Measurements from ENCODE around the gene CENPK. TPM values are rescaled to one million over a fixed set of nuclear protein-coding genes. Genes with fewer than 3 reads are reported as not detected.

Gene CENPK
- total and polyA plus RNA-seq, 9 of the 15 experiments (the other 6 are each of a cell fraction or from before 2014, with no cell fraction given) = 30.8 to 134 (median 69.0) TPM

DNA sequence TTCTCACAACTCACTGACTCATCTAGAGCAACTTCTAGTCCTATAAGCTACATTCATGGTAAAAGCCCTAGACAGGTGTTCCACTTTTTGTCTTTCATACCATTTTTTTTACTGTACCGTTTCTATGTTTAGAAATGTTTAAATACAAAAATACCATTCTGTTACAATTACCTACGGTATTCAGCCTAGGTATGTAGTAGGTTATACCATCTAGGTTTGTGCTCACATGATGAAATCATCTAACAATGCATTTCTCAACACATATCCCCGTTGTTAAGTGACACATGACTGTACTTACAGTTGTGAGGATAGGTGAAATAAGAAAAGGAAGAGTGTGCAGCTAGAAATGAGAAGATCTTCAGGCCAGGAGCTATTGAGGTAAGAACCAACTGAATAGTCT, 6.2 kb downstream of the CENPK start:
- no peak for TF ChIP-seq MAFK (IDR thresholded peaks at IDR 0.05; ENCODE audit: low read length)
- TF ChIP-seq CEBPG (CRISPR knock-in tag; IDR thresholded peaks at IDR 0.05) = no peak
- TF ChIP-seq CEBPG (tag; conservative IDR thresholded peaks at IDR 0.05 in 1 of 2, IDR thresholded peaks at IDR 0.05 in 1 of 2) = peak in 1 of 2 experiments; percentile 55; a peak in 1 of 4 replicates
- no peak for TF ChIP-seq RHOXF2B (CRISPR knock-in tag; conservative IDR thresholded peaks at IDR 0.05)
- no peak for TF ChIP-seq ARID2 (IDR thresholded peaks at IDR 0.05)
- H3K9me3 ChIP-seq (replicated peaks; ENCODE audit: control insufficient read depth, insufficient read depth, low read depth, low read length) = no peaks in the 10 kb centered on the region
- H3K4me2 ChIP-seq (ENCODE audit: insufficient read depth, low read length) = no peak overlapping the region
- H4K20me1 ChIP-seq (replicated peaks; ENCODE audit: control insufficient read depth, insufficient read depth, low read length) = peaks cover 5% of the 10 kb centered on the region; the same call in 1 of the 2 replicates
- POLR2A ChIA-PET = interaction anchor here (1.6 to 1.8 kb wide), 2 partner anchors 11 to 21 kb away, joined by 6 to 7 read pairs; no protein-coding TSS in a partner anchor
- H2AFZ ChIP-seq (ENCODE audit: low read depth, low read length) = no peak overlapping the region
- H3K27me3 ChIP-seq (ENCODE audit: control insufficient read depth in 2 of 2, insufficient read depth in 2 of 2, low read length in 2 of 2) = no peaks in the 10 kb centered on the region
- no peak overlapping the region for H3K27ac ChIP-seq (ENCODE audit: extremely low read depth, low read depth, low read length)
- H3K79me2 ChIP-seq (ENCODE audit: control insufficient read depth, insufficient read depth, low read length) = peaks cover 26% of the 10 kb centered on the region
- intact Hi-C loops (cut with micrococcal nuclease) (no loop called here), in situ Hi-C loops (cut with MboI) (no loop called here)
- BruUV-seq (replicated peaks) = no TSS peak
- DNase-seq (ENCODE audit: extremely low read depth in 1 of 4, low spot score in 3 of 4) = no peak
- H3K9ac ChIP-seq (ENCODE audit: insufficient read depth in 1 of 2, low read depth in 2 of 2, low read length in 2 of 2) = no peak overlapping the region
- no peak for FAIRE-seq
- no peaks in the 10 kb centered on the region; a peak in 1 of 5 replicates for H3K4me1 ChIP-seq (replicated peaks in 1 of 2; ENCODE audit: control insufficient read depth in 2 of 2, insufficient read depth in 2 of 2, low read length in 2 of 2)
- 90% methylated on average over 3 of the region's 3 CpGs for WGBS (ENCODE audit: insufficient coverage, low coverage, missing lambda C conversion rate)
- H3K36me3 ChIP-seq (ENCODE audit: control insufficient read depth, insufficient read depth, low read length) = peaks cover 73% of the 10 kb centered on the region
- CTCF ChIA-PET (ENCODE audit: low intra/inter-chr PET ratio) = no interaction called here
- H3K9me1 ChIP-seq (ENCODE audit: control insufficient read depth, insufficient read depth, low read length) = no peaks in the 10 kb centered on the region
- ATAC-seq = 0 out of 3 replicates have a peak, but pooled peaks have one; percentile 19
- no peak overlapping the region for H3K4me3 ChIP-seq

DNA sequence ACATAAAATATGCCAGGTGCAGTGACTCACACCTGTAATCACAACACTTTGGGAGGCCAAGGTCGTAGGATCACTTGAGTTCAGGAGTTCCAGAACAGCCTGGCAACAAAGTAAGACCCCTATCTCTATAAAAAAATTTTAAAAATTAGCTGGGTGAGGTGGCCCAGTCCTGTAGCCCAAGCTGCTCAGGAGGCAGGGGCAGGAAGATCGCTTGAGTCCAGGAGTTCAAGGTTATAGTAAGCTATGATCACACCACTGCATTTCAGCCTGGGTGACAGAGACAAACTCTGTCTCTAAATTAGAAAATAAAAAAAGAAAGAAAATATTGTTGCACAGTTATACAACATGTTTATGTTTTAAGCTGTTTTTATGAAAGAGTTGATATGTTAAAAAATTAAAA, 6.8 kb downstream of the CENPK start:
- Histone ChIP-seq H3K27ac (ENCODE audit: extremely low read depth, low read depth, low read length) (no peak overlapping the region), H3K36me3 (ENCODE audit: control insufficient read depth, insufficient read depth, low read length) (peaks cover 74% of the 10 kb centered on the region), H2AFZ (ENCODE audit: low read depth, low read length) (no peak overlapping the region), H3K4me2 (ENCODE audit: insufficient read depth, low read length) (no peak overlapping the region), H3K9me3 (replicated peaks; ENCODE audit: control insufficient read depth, insufficient read depth, low read depth, low read length) (no peaks in the 10 kb centered on the region), H3K9ac (ENCODE audit: insufficient read depth in 1 of 2, low read depth in 2 of 2, low read length in 2 of 2) (no peak overlapping the region), H3K4me3 (no peak overlapping the region), H3K79me2 (ENCODE audit: control insufficient read depth, insufficient read depth, low read length) (peaks cover 22% of the 10 kb centered on the region), H3K9me1 (ENCODE audit: control insufficient read depth, insufficient read depth, low read length) (no peaks in the 10 kb centered on the region), H3K4me1 (replicated peaks in 1 of 2; ENCODE audit: control insufficient read depth in 2 of 2, insufficient read depth in 2 of 2, low read length in 2 of 2) (no peaks in the 10 kb centered on the region; a peak in 1 of 5 replicates), H3K27me3 (ENCODE audit: control insufficient read depth in 2 of 2, insufficient read depth in 2 of 2, low read length in 2 of 2) (no peaks in the 10 kb centered on the region), H4K20me1 (replicated peaks; ENCODE audit: control insufficient read depth, insufficient read depth, low read length) (peaks cover 5% of the 10 kb centered on the region; the same call in 1 of the 2 replicates)
- no TSS peak for BruUV-seq (replicated peaks)
- intact Hi-C loops (cut with micrococcal nuclease) (no loop called here), in situ Hi-C loops (cut with MboI) (no loop called here)
- ATAC-seq (no peak; the same call in 2 of the 3 replicates), FAIRE-seq (no peak), DNase-seq (ENCODE audit: extremely low read depth in 1 of 4, low spot score in 3 of 4) (no peak)
- ChIA-PET POLR2A (interaction anchor here (1.6 to 1.8 kb wide), 2 partner anchors 10 to 20 kb away, joined by 6 to 7 read pairs; no protein-coding TSS in a partner anchor), CTCF (ENCODE audit: low intra/inter-chr PET ratio) (no interaction called here)
- WGBS (ENCODE audit: insufficient coverage, low coverage, missing lambda C conversion rate) = 85% methylated on average over 2 of the region's 2 CpGs
- TF ChIP-seq FOXJ2 (tag; IDR thresholded peaks at IDR 0.05) (no peak), ZNF764 (CRISPR knock-in tag; IDR thresholded peaks at IDR 0.05; ENCODE audit: low read depth) (no peak), KDM2B (CRISPR knock-in tag; IDR thresholded peaks at IDR 0.05) (no peak), PPARD (CRISPR knock-in tag; IDR thresholded peaks at IDR 0.05) (no peak), MECOM (CRISPR knock-in tag; IDR thresholded peaks at IDR 0.05) (no peak), ZC3H8 (IDR thresholded peaks at IDR 0.05) (no peak), FOXJ3 (CRISPR knock-in tag; IDR thresholded peaks at IDR 0.05) (no peak), PHF20 (IDR thresholded peaks at IDR 0.05; ENCODE audit: partially characterized antibody) (no peak), ZNF444 (CRISPR knock-in tag; IDR thresholded peaks at IDR 0.05) (no peak), POU5F1 (IDR thresholded peaks at IDR 0.05; ENCODE audit: borderline replicate concordance, low read depth, low read length, partially characterized antibody) (no peak), ZNF778 (CRISPR knock-in tag; IDR thresholded peaks at IDR 0.05) (no peak), ZNF174 (CRISPR knock-in tag; IDR thresholded peaks at IDR 0.05) (no peak), MTF1 (CRISPR knock-in tag; IDR thresholded peaks at IDR 0.05; ENCODE audit: borderline replicate concordance) (no peak)
- TF ChIP-seq, protein P1, sequence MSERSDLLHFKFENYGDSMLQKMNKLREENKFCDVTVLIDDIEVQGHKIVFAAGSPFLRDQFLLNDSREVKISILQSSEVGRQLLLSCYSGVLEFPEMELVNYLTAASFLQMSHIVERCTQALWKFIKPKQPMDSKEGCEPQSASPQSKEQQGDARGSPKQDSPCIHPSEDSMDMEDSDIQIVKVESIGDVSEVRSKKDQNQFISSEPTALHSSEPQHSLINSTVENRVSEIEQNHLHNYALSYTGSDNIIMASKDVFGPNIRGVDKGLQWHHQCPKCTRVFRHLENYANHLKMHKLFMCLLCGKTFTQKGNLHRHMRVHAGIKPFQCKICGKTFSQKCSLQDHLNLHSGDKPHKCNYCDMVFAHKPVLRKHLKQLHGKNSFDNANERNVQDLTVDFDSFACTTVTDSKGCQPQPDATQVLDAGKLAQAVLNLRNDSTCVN (CRISPR knock-in tag; IDR thresholded peaks at IDR 0.05) = no peak

Measured in K562 (cell line).